Central memory CD4-positive, alpha-beta T cell (primary cell): Measurements from ENCODE around the gene ULK4.

Experiments used
- DNase-seq: peaks from one replicate; pipeline ENCODE4 v3.0.0; 2022

ULK4 gene

GRCh38 chr3:41243183-41243582 lies 718.7 kb downstream of the ULK4 start:
- no peak for DNase-seq

- no peak for DNase-seq
These were observed 719.9 kb downstream of the ULK4 start for GRCh38 chr3:41241800-41242571.

GRCh38 chr3:41241161-41241560 lies 720.7 kb downstream of the ULK4 start:
- no peak for DNase-seq

- DNase-seq = no peak
These were observed 722.3 kb downstream of the ULK4 start for GRCh38 chr3:41239587-41239986.

- no peak for DNase-seq
These were observed 724.0 kb downstream of the ULK4 start for GRCh38 chr3:41237907-41238306.

GRCh38 chr3:41236228-41236627 lies 725.7 kb downstream of the ULK4 start:
- no peak for DNase-seq

GRCh38 chr3:41234823-41235721 lies 726.8 kb downstream of the ULK4 start:
- DNase-seq = no peak

GRCh38 chr3:41224120-41224806 lies 737.6 kb downstream of the ULK4 start:
- DNase-seq = no peak

GRCh38 chr3:41223691-41224090 lies 738.2 kb downstream of the ULK4 start:
- DNase-seq = no peak

- DNase-seq = no peak
These were observed 738.8 kb downstream of the ULK4 start for GRCh38 chr3:41223078-41223477.

- DNase-seq = no peak
These were observed 739.4 kb downstream of the ULK4 start for GRCh38 chr3:41222501-41222900.

GRCh38 chr3:41222012-41222411 lies 739.9 kb downstream of the ULK4 start:
- no peak for DNase-seq

GRCh38 chr3:41220906-41221677 lies 740.8 kb downstream of the ULK4 start:
- no peak for DNase-seq

GRCh38 chr3:41219424-41219823 lies 742.5 kb downstream of the ULK4 start:
- no peak for DNase-seq

- DNase-seq = no peak
These were observed 744.9 kb downstream of the ULK4 start for GRCh38 chr3:41216993-41217392.

- no peak for DNase-seq
These were observed 745.5 kb downstream of the ULK4 start for GRCh38 chr3:41216422-41216821.

GRCh38 chr3:41213588-41213987 lies 748.3 kb downstream of the ULK4 start:
- DNase-seq = no peak

GRCh38 chr3:41212088-41212487 lies 749.8 kb downstream of the ULK4 start:
- no peak for DNase-seq

GRCh38 chr3:41210966-41211365 lies 750.9 kb downstream of the ULK4 start:
- no peak for DNase-seq

- DNase-seq = no peak
These were observed 752.3 kb downstream of the ULK4 start for GRCh38 chr3:41209646-41210045.

GRCh38 chr3:41208507-41209220 lies 753.2 kb downstream of the ULK4 start:
- DNase-seq = no peak

- DNase-seq = no peak
These were observed 754.5 kb downstream of the ULK4 start for GRCh38 chr3:41207355-41207754.
